ENCODE data around the gene IRGC. TPM values are rescaled to one million over a fixed set of nuclear protein-coding genes. Genes with fewer than 3 reads are reported as not detected.

Gene IRGC
- total and polyA plus RNA-seq, 9 of the 15 experiments (the other 6 are each of a cell fraction or from before 2014, with no cell fraction given) = not detected

DNA sequence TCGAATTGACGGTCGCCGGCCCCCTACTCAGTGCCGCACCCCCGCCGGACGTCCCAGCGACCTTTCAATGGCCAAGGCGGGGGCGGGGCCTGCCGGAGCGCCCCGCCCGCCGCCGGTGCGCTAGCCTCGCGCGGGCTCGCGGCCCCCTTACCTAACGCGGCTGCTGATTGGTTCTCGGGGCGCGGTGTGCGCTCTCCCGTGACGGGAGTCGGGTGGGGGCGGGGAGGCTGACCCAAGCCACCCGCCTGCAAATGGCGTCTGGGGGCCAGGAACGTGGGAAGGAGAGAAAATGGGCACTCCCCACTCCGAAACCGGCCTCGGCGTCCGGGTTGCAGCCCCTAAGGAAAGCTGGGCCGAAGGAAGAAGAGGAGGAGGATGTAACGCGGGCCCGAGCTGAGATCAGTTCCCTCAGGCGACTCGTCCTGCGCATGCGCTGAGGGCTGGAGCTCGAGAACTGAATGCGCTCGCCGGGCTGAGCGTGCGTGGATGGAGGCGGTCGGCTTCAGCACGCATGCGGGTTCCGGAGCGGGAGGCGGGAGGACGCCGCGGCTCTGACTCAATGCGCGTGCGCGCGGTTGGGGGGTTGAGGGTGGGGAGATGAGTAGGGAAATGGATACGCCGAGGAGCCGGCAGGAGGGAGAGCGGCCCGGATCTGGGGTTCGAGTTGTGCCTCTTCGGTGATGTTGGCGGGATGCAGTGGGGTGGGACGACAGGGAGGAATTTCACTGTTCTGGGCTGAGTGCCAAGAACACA lies 38.8 kb downstream of the IRGC start, which contains the start of gene SMG9 (continued):
- TF ChIP-seq, protein P1, sequence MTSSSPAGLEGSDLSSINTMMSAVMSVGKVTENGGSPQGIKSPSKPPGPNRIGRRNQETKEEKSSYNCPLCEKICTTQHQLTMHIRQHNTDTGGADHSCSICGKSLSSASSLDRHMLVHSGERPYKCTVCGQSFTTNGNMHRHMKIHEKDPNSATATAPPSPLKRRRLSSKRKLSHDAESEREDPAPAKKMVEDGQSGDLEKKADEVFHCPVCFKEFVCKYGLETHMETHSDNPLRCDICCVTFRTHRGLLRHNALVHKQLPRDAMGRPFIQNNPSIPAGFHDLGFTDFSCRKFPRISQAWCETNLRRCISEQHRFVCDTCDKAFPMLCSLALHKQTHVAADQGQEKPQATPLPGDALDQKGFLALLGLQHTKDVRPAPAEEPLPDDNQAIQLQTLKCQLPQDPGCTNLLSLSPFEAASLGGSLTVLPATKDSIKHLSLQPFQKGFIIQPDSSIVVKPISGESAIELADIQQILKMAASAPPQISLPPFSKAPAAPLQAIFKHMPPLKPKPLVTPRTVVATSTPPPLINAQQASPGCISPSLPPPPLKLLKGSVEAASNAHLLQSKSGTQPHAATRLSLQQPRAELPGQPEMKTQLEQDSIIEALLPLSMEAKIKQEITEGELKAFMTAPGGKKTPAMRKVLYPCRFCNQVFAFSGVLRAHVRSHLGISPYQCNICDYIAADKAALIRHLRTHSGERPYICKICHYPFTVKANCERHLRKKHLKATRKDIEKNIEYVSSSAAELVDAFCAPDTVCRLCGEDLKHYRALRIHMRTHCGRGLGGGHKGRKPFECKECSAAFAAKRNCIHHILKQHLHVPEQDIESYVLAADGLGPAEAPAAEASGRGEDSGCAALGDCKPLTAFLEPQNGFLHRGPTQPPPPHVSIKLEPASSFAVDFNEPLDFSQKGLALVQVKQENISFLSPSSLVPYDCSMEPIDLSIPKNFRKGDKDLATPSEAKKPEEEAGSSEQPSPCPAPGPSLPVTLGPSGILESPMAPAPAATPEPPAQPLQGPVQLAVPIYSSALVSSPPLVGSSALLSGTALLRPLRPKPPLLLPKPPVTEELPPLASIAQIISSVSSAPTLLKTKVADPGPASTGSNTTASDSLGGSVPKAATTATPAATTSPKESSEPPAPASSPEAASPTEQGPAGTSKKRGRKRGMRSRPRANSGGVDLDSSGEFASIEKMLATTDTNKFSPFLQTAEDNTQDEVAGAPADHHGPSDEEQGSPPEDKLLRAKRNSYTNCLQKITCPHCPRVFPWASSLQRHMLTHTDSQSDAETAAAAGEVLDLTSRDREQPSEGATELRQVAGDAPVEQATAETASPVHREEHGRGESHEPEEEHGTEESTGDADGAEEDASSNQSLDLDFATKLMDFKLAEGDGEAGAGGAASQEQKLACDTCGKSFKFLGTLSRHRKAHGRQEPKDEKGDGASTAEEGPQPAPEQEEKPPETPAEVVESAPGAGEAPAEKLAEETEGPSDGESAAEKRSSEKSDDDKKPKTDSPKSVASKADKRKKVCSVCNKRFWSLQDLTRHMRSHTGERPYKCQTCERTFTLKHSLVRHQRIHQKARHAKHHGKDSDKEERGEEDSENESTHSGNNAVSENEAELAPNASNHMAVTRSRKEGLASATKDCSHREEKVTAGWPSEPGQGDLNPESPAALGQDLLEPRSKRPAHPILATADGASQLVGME (CRISPR knock-in tag; IDR thresholded peaks at IDR 0.05) = no peak
- peak; percentile 96 for TF ChIP-seq CXXC5 (CRISPR knock-in tag; IDR thresholded peaks at IDR 0.05)
- TF ChIP-seq CCNT2 (IDR thresholded peaks at IDR 0.05; ENCODE audit: borderline replicate concordance, extremely low read depth, insufficient read length, low read depth, low read length) = peak; percentile 75
- no peak for TF ChIP-seq GATAD2A (IDR thresholded peaks at IDR 0.05)
- no peak for TF ChIP-seq ARHGAP35 (IDR thresholded peaks at IDR 0.05; ENCODE audit: partially characterized antibody)
- TF ChIP-seq, protein P2, sequence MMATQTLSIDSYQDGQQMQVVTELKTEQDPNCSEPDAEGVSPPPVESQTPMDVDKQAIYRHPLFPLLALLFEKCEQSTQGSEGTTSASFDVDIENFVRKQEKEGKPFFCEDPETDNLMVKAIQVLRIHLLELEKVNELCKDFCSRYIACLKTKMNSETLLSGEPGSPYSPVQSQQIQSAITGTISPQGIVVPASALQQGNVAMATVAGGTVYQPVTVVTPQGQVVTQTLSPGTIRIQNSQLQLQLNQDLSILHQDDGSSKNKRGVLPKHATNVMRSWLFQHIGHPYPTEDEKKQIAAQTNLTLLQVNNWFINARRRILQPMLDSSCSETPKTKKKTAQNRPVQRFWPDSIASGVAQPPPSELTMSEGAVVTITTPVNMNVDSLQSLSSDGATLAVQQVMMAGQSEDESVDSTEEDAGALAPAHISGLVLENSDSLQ (IDR thresholded peaks at IDR 0.05) = no peak
- no peak for TF ChIP-seq SAP30 (IDR thresholded peaks at IDR 0.05; ENCODE audit: borderline replicate concordance, insufficient read depth, low read depth, low read length, poor library complexity, severe bottlenecking)
- TF ChIP-seq, protein P3, sequence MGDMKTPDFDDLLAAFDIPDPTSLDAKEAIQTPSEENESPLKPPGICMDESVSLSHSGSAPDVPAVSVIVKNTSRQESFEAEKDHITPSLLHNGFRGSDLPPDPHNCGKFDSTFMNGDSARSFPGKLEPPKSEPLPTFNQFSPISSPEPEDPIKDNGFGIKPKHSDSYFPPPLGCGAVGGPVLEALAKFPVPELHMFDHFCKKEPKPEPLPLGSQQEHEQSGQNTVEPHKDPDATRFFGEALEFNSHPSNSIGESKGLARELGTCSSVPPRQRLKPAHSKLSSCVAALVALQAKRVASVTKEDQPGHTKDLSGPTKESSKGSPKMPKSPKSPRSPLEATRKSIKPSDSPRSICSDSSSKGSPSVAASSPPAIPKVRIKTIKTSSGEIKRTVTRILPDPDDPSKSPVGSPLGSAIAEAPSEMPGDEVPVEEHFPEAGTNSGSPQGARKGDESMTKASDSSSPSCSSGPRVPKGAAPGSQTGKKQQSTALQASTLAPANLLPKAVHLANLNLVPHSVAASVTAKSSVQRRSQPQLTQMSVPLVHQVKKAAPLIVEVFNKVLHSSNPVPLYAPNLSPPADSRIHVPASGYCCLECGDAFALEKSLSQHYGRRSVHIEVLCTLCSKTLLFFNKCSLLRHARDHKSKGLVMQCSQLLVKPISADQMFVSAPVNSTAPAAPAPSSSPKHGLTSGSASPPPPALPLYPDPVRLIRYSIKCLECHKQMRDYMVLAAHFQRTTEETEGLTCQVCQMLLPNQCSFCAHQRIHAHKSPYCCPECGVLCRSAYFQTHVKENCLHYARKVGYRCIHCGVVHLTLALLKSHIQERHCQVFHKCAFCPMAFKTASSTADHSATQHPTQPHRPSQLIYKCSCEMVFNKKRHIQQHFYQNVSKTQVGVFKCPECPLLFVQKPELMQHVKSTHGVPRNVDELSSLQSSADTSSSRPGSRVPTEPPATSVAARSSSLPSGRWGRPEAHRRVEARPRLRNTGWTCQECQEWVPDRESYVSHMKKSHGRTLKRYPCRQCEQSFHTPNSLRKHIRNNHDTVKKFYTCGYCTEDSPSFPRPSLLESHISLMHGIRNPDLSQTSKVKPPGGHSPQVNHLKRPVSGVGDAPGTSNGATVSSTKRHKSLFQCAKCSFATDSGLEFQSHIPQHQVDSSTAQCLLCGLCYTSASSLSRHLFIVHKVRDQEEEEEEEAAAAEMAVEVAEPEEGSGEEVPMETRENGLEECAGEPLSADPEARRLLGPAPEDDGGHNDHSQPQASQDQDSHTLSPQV (IDR thresholded peaks at IDR 0.05) = no peak
- peak; percentile 65 for TF ChIP-seq POLR2AphosphoS5 (IDR thresholded peaks at IDR 0.05; ENCODE audit: control insufficient read depth, insufficient read depth, low read depth, low read length)
- TF ChIP-seq ZNF174 (CRISPR knock-in tag; IDR thresholded peaks at IDR 0.05) = no peak
- no peak for TF ChIP-seq ZNF561 (CRISPR knock-in tag; conservative IDR thresholded peaks at IDR 0.05)
- no peak for TF ChIP-seq RFX1 (IDR thresholded peaks at IDR 0.05)
- TF ChIP-seq ZKSCAN3 (CRISPR knock-in tag; IDR thresholded peaks at IDR 0.05) = no peak
- no peak for TF ChIP-seq ZBTB8A (IDR thresholded peaks at IDR 0.05; ENCODE audit: partially characterized antibody)
- no peak for TF ChIP-seq DNMT1 (IDR thresholded peaks at IDR 0.05)
- peak; percentile 98 for TF ChIP-seq MEIS2 (IDR thresholded peaks at IDR 0.05; ENCODE audit: partially characterized antibody)
- 0 out of 2 replicates have a peak, but pooled peaks have one; percentile 21 for TF ChIP-seq ZNF766 (CRISPR knock-in tag; conservative IDR thresholded peaks at IDR 0.05)

Data from K562 (cell line).